Measurements from ENCODE around the gene TFIP11.

GRCh38 chr22:26481694-26482093, 30.6 kb downstream of the TFIP11 start:
- TF ChIP-seq CTCF (IDR thresholded peaks at IDR 0.05), result no peak
- TF ChIP-seq POLR2A (IDR thresholded peaks at IDR 0.05), result no peak

Data from testis (tissue), 2 donors.